IPS DF 6.9 (cell line): ENCODE results near the gene IP6K3.

ENCODE experiments used
- DNase-seq: peaks from one replicate; pipeline ENCODE4 v3.0.0-alpha.2; 2013; ENCODE audit warnings: low read depth, low spot score
- H3K27ac ChIP-seq: one replicate; pipeline ENCODE4 v1.5.1; 2013; ENCODE audit warnings: low read length, control low read depth
- H3K27me3 ChIP-seq: 2 replicates; pipeline ENCODE4 v1.6.1; 2013; ENCODE audit warnings: mild to moderate bottlenecking, low read length; ENCODE audit not compliant: control insufficient read depth, insufficient read depth
- H3K36me3 ChIP-seq: 2 replicates; pipeline ENCODE4 v1.6.1; 2013; ENCODE audit warnings: low read length; ENCODE audit not compliant: control insufficient read depth, insufficient read depth
- H3K4me1 ChIP-seq: 2 replicates; pipeline ENCODE4 v1.6.1; 2013; ENCODE audit warnings: low read length; ENCODE audit not compliant: control insufficient read depth, insufficient read depth
- H3K4me3 ChIP-seq: 2 replicates; pipeline ENCODE4 v1.5.1; 2013; ENCODE audit warnings: mild to moderate bottlenecking, low read length
- H3K9me3 ChIP-seq: 2 replicates; pipeline ENCODE4 v1.6.1; 2013; ENCODE audit warnings: low read length, inconsistent platforms; ENCODE audit not compliant: control insufficient read depth, insufficient read depth
- WGBS: extraction: QIAGEN DNeasy Blood & Tissue Kit; methylation state at CpG from one replicate; pipeline ENCODE4 v1.1.7; 2013; ENCODE audit warnings: mixed read lengths, missing lambda C conversion rate; ENCODE audit not compliant: insufficient read length, insufficient coverage; 5-methylcytosine and 5-hydroxymethylcytosine counted together

Gene IP6K3

DNA sequence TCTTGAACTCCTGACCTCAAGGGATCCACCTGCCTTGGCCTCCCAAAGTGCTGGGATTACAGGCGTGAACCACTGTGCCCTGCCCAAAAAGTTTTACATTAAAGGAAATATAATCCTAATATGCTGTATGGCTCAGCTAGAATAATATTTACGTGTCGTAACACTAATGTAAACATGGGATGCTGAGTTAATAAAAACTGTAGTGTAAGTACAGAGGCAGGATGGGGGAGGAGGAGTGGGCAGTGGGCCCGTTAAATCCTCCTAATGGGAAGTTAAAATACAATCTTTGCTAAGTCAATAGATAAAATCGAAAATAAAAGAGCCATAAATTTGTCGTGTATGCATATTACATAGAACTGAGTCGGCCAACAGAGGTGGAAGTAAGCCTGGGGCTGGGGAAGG is 12.1 kb upstream of the IP6K3 start:
- Histone ChIP-seq H3K4me3 (no peak overlapping the region), H3K4me1 (no peaks in the 10 kb centered on the region), H3K9me3 (no peaks in the 10 kb centered on the region), H3K36me3 (no peaks in the 10 kb centered on the region), H3K27me3 (no peaks in the 10 kb centered on the region), H3K27ac (no peak overlapping the region)
- no CpG with 5 or more reads among the region's 7 CpGs for WGBS
- DNase-seq, result no peak

DNA sequence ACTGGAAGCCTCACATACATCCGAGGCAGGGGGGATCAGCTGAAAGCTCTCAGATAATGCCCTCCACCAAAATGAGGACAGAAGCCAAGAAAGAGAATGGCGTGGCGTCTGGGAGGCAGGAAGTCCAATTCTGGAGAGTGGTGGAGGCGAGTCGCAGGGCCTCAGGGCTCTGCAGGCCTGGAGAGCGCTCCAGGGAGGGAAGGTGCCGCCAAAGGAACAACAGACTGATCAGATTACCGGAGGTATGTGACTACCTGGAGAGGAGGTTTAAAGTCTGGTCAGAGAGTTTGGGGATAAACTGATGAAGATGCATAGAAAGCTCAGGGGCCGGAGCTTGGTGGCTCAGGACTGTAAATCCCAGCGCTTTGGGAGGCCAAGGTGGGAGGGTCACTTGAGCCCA is 11.2 kb upstream of the IP6K3 start:
- DNase-seq, result no peak
- Histone ChIP-seq H3K27ac (no peak overlapping the region), H3K36me3 (no peaks in the 10 kb centered on the region), H3K9me3 (no peaks in the 10 kb centered on the region), H3K27me3 (no peaks in the 10 kb centered on the region), H3K4me3 (no peak overlapping the region), H3K4me1 (no peaks in the 10 kb centered on the region)
- no CpG with 5 or more reads among the region's 10 CpGs for WGBS

DNA sequence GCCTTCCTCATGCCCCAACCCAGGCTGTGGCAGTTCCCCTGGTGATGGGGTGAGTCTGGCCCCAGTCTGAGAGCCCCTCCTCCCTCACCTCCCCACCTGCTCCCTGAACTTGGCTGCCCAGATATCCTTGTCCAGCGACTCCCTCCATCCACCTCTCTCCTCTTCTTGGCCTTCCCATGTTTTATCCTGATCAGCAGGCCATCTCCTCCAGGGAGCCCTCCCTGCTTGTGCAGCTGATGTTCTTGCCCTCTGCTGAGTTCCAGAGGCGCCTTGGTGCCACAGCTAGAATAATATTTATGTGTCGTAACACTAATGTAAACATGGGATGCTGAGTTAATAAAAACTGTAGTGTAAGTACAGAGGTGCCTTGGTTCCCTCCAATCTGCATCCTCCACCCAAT is 10.4 kb upstream of the IP6K3 start:
- no peak overlapping the region for H3K27ac ChIP-seq
- no CpG with 5 or more reads among the region's 3 CpGs for WGBS
- no peaks in the 10 kb centered on the region for H3K36me3 ChIP-seq
- no peaks in the 10 kb centered on the region for H3K9me3 ChIP-seq
- no peaks in the 10 kb centered on the region for H3K4me1 ChIP-seq
- H3K27me3 ChIP-seq, result no peaks in the 10 kb centered on the region
- no peak for DNase-seq
- H3K4me3 ChIP-seq, result no peak overlapping the region

DNA sequence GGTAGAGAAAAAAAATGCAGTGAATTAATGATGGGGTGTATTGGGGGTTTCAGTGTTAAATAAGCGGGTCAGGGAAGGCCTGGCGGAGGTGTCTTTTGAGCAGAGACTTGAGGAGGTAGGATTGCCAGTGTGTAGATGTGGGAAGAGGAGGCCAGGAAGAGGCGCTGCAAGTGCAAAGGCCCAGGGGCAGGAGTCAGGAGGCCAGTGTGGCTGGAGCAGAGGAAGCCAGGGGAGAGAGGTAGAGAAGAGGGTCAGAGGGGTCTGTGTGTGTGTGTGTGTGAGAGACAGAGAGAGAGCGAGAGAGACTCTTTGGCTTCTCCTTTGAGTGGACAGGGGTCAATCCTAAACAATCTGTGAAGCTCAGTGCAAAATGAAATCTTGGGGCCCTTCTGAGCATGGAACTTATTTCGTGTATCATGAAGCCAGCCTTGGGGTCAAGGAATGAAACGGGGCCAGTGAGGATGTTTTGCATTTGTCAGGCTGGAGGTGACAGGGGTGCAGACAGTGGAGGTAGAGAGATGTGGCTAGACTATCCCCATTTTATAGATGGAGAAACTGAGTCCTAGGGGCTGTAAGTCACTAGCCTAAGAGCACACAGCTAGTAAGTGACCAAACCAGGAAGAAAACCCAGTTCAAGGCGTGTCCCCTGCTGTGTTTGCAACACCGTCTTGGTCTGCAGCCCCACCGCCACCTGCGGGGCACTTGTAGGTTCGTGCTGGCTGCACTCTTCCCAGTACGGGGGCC is 9.7 kb upstream of the IP6K3 start:
- H3K27ac ChIP-seq, result no peak overlapping the region
- no peak for DNase-seq
- H3K9me3 ChIP-seq, result no peaks in the 10 kb centered on the region
- no peak overlapping the region for H3K4me3 ChIP-seq
- no peaks in the 10 kb centered on the region for H3K27me3 ChIP-seq
- H3K36me3 ChIP-seq, result no peaks in the 10 kb centered on the region
- H3K4me1 ChIP-seq, result no peaks in the 10 kb centered on the region
- WGBS, result no CpG with 5 or more reads among the region's 12 CpGs

DNA sequence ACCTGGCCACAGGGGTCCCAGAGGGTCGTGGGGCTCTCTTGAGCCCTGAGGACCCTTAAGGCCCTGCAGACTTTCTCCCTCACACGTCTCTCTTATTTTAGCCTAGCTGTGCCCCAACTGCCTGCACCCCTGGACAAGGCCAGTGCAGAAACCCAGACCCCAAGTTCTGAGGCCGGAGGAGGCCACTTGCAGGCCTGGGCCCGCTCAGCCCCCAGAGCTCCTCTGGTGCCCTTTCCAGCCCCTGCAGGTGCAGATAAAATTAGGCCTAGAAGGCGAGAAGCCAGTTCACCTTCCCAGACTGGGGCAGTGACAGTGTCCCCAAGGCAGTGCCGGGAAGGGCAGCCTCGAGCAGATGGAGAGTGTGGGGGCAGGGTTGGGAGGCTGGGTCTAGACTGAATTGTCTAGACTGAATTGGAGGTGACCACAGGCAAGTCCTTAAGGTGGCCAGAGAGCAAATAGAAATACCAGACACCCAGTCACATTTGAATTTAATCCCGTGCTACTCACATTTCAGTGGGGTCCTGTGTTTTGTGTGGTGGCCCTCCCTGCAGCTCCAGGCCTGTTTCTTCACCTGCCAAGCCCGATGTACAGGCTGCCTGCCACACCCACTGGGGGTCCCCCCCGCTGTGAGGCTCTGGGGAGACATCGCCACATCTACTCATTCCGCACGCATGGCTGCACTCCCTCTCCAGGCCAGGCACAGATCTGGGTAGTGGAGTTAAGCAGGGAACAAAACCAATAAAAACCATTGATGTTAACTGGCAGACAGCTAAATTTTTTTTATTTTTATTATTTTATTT is 8.6 kb upstream of the IP6K3 start:
- no peaks in the 10 kb centered on the region for H3K9me3 ChIP-seq
- no peak overlapping the region; the same call in 1 of the 2 replicates for H3K4me3 ChIP-seq
- H3K36me3 ChIP-seq, result no peaks in the 10 kb centered on the region
- no peak overlapping the region for H3K27ac ChIP-seq
- no peaks in the 10 kb centered on the region for H3K4me1 ChIP-seq
- WGBS, result no CpG with 5 or more reads among the region's 13 CpGs
- no peak for DNase-seq
- no peaks in the 10 kb centered on the region for H3K27me3 ChIP-seq

DNA sequence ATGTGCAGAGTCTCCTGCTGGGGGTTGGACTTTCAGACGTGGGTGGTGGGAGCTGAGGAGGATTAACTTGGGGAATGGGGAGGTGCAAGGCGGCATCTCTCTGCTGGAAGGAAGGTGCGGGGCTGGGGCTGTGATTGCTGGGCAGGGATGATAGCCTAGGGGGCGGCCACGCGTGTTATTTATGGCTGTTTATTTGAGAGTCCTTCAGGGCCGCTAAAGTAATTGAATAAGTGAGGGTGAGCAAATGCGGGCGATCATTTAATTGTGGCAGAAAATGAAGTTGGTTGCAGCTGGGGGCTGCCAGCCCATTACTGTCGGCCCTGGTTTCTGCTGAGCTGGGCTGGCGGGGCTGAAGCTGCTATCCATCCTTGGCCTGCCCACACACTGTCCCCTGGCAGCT is 7.5 kb upstream of the IP6K3 start:
- no peaks in the 10 kb centered on the region for H3K27me3 ChIP-seq
- H3K9me3 ChIP-seq, result no peaks in the 10 kb centered on the region
- no peak for DNase-seq
- H3K36me3 ChIP-seq, result no peaks in the 10 kb centered on the region
- no CpG with 5 or more reads among the region's 11 CpGs for WGBS
- no peak overlapping the region for H3K4me3 ChIP-seq
- H3K4me1 ChIP-seq, result no peaks in the 10 kb centered on the region
- no peak overlapping the region for H3K27ac ChIP-seq

DNA sequence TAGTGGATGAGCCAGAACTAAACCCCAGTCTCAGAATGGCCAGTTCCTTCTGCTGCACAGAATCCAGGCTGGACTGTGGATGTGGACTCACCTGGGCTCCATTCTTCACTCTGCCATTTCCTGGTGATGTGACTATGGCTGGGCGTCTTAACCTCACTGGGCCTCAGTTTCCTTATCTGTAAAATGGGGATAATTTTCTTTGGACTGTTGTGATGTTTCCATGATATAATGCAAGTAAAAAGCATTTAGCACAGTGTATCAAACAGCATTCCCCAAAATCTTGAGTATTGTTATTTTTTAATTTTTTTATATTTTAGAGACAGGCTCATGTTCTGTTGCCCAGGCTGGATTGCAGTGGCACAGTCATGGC is 5.9 kb upstream of the IP6K3 start:
- Histone ChIP-seq H3K36me3 (no peaks in the 10 kb centered on the region), H3K9me3 (no peaks in the 10 kb centered on the region), H3K27me3 (no peaks in the 10 kb centered on the region), H3K27ac (no peak overlapping the region), H3K4me3 (no peak overlapping the region), H3K4me1 (0 out of 2 replicates have a peak, but pooled peaks cover 3% of the 10 kb centered on the region)
- DNase-seq, result no peak
- no CpG with 5 or more reads among the region's 1 CpG for WGBS

DNA sequence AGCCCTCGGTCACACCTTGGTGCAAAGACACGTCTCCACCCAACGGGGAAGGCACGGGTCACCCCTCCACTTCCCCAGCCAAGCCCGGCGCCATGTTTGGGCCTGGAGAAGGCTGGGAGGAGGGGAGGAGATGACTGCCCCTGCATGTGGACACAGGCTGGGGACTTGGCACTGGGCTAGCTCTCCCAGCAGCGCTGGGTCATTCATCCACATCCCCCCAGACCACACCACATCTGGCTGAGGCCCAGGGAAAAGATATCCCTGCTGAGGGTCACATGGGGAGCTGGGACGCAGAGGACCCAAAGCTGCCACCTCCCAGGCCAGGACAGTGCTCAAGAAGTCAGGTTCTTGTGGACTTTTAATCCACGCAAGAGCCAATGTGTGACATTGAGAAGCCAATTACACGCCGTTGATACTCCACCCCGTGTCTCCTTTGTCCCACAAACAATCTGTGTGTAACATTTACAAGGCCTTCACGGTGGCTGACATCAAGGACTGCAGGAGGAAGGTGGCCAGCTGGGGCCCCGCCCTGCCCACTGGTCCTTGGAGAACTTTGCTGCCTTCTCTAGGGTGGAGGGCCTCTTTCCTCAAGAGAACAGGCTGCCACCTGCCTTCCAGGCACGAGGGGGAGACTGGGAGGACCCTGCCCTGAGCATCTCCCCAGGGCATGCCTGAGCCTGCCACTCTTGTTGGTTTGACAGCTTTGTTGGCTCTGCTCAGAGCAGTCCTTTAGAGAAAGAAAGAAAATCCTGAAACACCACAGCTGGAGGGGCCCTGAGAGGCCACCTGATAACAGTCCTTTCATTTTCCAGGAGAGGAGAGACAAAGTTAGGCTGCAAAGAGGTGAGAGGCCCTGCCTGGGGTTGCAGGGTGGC is 5.3 kb upstream of the IP6K3 start:
- DNase-seq, result no peak
- WGBS, result no CpG with 5 or more reads among the region's 15 CpGs
- H3K27ac ChIP-seq, result no peak overlapping the region
- peaks cover 4% of the 10 kb centered on the region; the same call in 1 of the 2 replicates for H3K4me1 ChIP-seq
- no peaks in the 10 kb centered on the region for H3K36me3 ChIP-seq
- H3K27me3 ChIP-seq, result no peaks in the 10 kb centered on the region
- H3K4me3 ChIP-seq, result no peak overlapping the region
- H3K9me3 ChIP-seq, result no peaks in the 10 kb centered on the region

DNA sequence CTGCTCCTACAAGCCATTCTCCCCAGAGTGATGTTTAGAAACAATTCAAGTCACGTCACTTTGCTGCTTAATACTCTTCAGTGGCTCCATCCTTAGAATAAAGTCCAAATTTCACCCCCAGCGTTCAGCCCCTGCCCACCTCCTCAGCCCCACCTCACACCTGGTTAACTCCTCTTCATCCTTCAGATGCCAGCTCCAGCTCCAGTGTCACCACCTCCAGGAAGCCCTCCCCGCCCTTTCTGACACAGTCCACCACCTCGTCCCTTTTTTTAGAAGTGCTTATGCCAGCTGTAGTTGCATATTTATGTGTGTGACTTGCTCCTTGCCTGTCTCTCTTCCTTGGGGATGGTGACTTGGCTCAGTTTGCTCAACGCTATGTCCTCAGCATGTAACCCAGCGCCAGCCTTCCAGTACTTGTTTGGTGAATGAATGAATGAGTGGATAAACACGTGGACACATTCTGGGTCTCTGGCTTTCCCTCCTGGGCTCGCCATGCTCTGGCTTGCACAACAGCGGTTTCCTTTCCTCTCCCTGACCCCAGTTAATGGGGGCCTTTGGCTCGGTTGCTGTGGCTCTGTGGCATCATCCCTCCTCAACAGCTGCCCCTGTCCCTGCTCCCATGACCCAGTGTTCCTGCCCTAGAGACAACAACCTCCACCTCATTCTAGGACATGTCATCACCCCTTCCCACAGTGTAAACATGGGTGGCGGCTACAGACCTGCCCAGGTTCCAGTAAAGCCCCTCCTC is 3.7 kb upstream of the IP6K3 start:
- no peak for DNase-seq
- no peaks in the 10 kb centered on the region for H3K27me3 ChIP-seq
- no peaks in the 10 kb centered on the region for H3K36me3 ChIP-seq
- H3K27ac ChIP-seq, result no peak overlapping the region
- H3K9me3 ChIP-seq, result no peaks in the 10 kb centered on the region
- WGBS, result no CpG with 5 or more reads among the region's 11 CpGs
- H3K4me3 ChIP-seq, result no peak overlapping the region
- H3K4me1 ChIP-seq, result peaks cover 16% of the 10 kb centered on the region

DNA sequence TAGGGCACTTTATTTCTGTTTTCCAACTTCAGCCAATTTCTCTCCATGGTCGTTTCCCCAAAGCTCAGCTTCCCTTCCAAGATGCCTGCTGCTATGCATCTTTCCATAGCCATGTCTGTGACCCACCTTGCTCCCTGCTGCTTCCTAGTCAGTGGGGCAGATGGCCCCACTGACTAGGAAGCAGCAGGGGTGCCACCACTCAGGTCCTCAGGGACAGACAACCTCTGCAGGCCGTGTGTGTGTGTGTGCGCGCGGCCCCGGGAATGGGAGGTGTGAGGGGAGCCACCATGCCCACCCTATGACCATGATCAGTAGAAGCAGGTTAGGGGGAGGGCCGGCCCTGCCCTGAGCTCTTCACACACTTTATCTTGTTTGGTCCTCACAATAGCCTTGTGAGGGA is 2.7 kb upstream of the IP6K3 start:
- no peak overlapping the region for H3K4me3 ChIP-seq
- no CpG with 5 or more reads among the region's 7 CpGs for WGBS
- no peak overlapping the region for H3K27ac ChIP-seq
- peaks cover 16% of the 10 kb centered on the region for H3K4me1 ChIP-seq
- no peaks in the 10 kb centered on the region for H3K9me3 ChIP-seq
- H3K36me3 ChIP-seq, result no peaks in the 10 kb centered on the region
- H3K27me3 ChIP-seq, result no peaks in the 10 kb centered on the region
- no peak for DNase-seq
